Neural cell (in vitro differentiated cells): Measurements from ENCODE around the gene SOX12. TPM values are rescaled to one million over a fixed set of nuclear protein-coding genes. Genes with fewer than 3 reads are reported as not detected.

ENCODE experiments used
- H2AFZ ChIP-seq: fragments of 200-600, 300-800 bp; sonication (generic), shearing (Covaris generic); 2 replicates; pipeline ENCODE4 v1.6.0; 2014; ENCODE audit warnings: low read depth, mild to moderate bottlenecking, antibody characterized with exemption, low read length, moderate library complexity
- H3F3A ChIP-seq: fragments of 200-600 bp; shearing (Covaris generic); 2 replicates; pipeline ENCODE4 v1.6.1; 2016; ENCODE audit warnings: mild to moderate bottlenecking, moderate library complexity, mixed read lengths, antibody characterized with exemption, low read length; ENCODE audit not compliant: insufficient read depth, poor library complexity, severe bottlenecking
- H3K27ac ChIP-seq: fragments of 200-600, 300-800 bp; sonication (generic), shearing (Covaris generic); 2 replicates; pipeline ENCODE4 v1.5.1; 2014; ENCODE audit warnings: mild to moderate bottlenecking, low read length, moderate library complexity
- H3K27me3 ChIP-seq: fragments of 300-800, 200-600 bp; sonication (generic), shearing (Covaris generic); 2 replicates; pipeline ENCODE4 v1.6.0; 2014; ENCODE audit warnings: mild to moderate bottlenecking, low read depth, low read length, moderate library complexity; ENCODE audit not compliant: insufficient read depth
- H3K36me3 ChIP-seq: fragments of 300-800, 200-600 bp; sonication (generic), shearing (Covaris generic); 2 replicates; pipeline ENCODE4 v1.5.1; 2014; ENCODE audit warnings: mild to moderate bottlenecking, antibody characterized with exemption, low read length, moderate library complexity; ENCODE audit not compliant: insufficient read depth
- H3K4me2 ChIP-seq: fragments of 300-800, 200-600 bp; sonication (generic), shearing (Covaris generic); 2 replicates; pipeline ENCODE4 v1.6.0; 2014; ENCODE audit warnings: mild to moderate bottlenecking, low read length
- H3K4me3 ChIP-seq: fragments of 300-800, 200-600 bp; sonication (generic), shearing (Covaris generic); 2 replicates; pipeline ENCODE4 v1.5.1; 2014; ENCODE audit warnings: mild to moderate bottlenecking, low read length, moderate library complexity
- H3K79me2 ChIP-seq: fragments of 200-600 bp; shearing (Covaris generic); replicated peaks from 2 replicates; pipeline ENCODE4 v1.6.0; 2014; ENCODE audit warnings: mild to moderate bottlenecking, low read length, moderate library complexity; ENCODE audit not compliant: insufficient read depth
- H3K9ac ChIP-seq: fragments of 300-800, 200-600 bp; sonication (generic), shearing (Covaris generic); 2 replicates; pipeline ENCODE4 v1.6.1; 2016; ENCODE audit warnings: mild to moderate bottlenecking, low read length, mixed read lengths
- H3K9me2 ChIP-seq: fragments of 200-600 bp; shearing (Covaris generic); 2 replicates; pipeline ENCODE4 v1.6.1; 2016; ENCODE audit warnings: mild to moderate bottlenecking, low read length, mixed read lengths; ENCODE audit not compliant: insufficient read depth
- H3K9me3 ChIP-seq: fragments of 200-600, 300-800 bp; sonication (generic), shearing (Covaris generic); 2 replicates; pipeline ENCODE4 v1.6.1; 2016; ENCODE audit warnings: mild to moderate bottlenecking, mixed run types, low read length, moderate library complexity, mixed read lengths
- H4K20me1 ChIP-seq: fragments of 200-600 bp; shearing (Covaris generic); 2 replicates; pipeline ENCODE4 v1.6.1; 2016; ENCODE audit warnings: mild to moderate bottlenecking, mixed run types; ENCODE audit not compliant: insufficient read depth
- EP300 ChIP-seq: fragments of 450-650 bp; conservative IDR thresholded peaks from 2 replicates; pipeline ENCODE4 v1.6.1; 2014; ENCODE audit warnings: antibody characterized with exemption, mild to moderate bottlenecking, moderate library complexity; ENCODE audit not compliant: poor library complexity, severe bottlenecking
- EZH2 ChIP-seq: fragments of 200-600, 300-800 bp; shearing (Covaris generic), sonication (generic); IDR thresholded peaks from 2 replicates; pipeline ENCODE4 v1.6.1; 2014; ENCODE audit warnings: antibody characterized with exemption, low read length, borderline replicate concordance, mild to moderate bottlenecking; ENCODE audit not compliant: insufficient read depth, poor library complexity, severe bottlenecking
- MXI1 ChIP-seq: fragments of 450-650 bp; conservative IDR thresholded peaks from 2 replicates; pipeline ENCODE4 v1.6.1; 2014; ENCODE audit warnings: antibody characterized with exemption, mild to moderate bottlenecking; ENCODE audit not compliant: poor library complexity, severe bottlenecking
- POLR2AphosphoS5 ChIP-seq: IDR thresholded peaks from 2 replicates; pipeline ENCODE4 v1.6.1; 2012
- RAD21 ChIP-seq: fragments of 450-650 bp; conservative IDR thresholded peaks from 2 replicates; pipeline ENCODE4 v1.6.1; 2014; ENCODE audit warnings: antibody characterized with exemption, mild to moderate bottlenecking, moderate library complexity
- SMC3 ChIP-seq: fragments of 450-650 bp; conservative IDR thresholded peaks from 2 replicates; pipeline ENCODE4 v1.6.1; 2014; ENCODE audit warnings: antibody characterized with exemption, mild to moderate bottlenecking, moderate library complexity; ENCODE audit not compliant: poor library complexity
- TAF1 ChIP-seq: IDR thresholded peaks from 2 replicates; pipeline ENCODE4 v1.6.1; 2012; ENCODE audit warnings: low read depth
- polyA plus RNA-seq: library from polyadenylated mRNA; depleted of rRNA; stranded (reverse); fragments of >200 nt; gene quantifications from 2 replicates; pipeline ENCODE4 v1.2.3, GENCODE V29; 2014
- TF ChIP-seq, protein P1 (sequence below): fragments of 450-650 bp; IDR thresholded peaks from 2 replicates; pipeline ENCODE4 v1.5.1; 2014; ENCODE audit warnings: antibody characterized with exemption, mild to moderate bottlenecking, moderate library complexity; ENCODE audit not compliant: poor library complexity, severe bottlenecking
- TF ChIP-seq, protein P2 (sequence below): IDR thresholded peaks from 2 replicates; pipeline ENCODE4 v1.6.1; 2012; ENCODE audit warnings: borderline replicate concordance

Gene SOX12
- polyA plus RNA-seq, 1 donor from 2014 or later: 6.8 TPM

DNA sequence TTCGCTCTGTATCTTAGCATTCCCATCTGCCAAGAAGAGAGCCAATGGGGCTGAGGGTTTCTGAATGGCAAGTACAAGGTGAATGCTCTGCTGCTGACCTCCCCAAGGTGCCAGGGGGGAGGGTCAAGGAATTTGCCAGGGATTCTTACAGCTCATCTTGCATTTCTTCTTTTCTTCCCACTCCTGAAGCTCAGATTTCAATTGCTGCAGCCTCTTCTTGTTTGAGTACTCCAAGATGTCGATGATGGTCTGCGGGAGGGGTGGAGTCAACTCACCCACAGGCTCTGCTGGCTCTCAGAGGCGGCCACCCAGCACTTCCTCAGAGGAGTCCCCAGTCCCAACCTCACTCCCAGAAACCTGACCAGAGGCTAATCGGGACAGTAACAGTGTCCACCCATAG, 47.2 kb upstream of the SOX12 start:
- H3K4me2 ChIP-seq: no peak overlapping the region
- no peak overlapping the region for H3K9ac ChIP-seq
- H3K36me3 ChIP-seq: no peaks in the 10 kb centered on the region
- no peaks in the 10 kb centered on the region for H3K79me2 ChIP-seq
- no peaks in the 10 kb centered on the region for H3K27me3 ChIP-seq
- no peak overlapping the region for H3K27ac ChIP-seq
- no peak overlapping the region for H2AFZ ChIP-seq
- no peak for TF ChIP-seq EP300
- no peak overlapping the region for H3K4me3 ChIP-seq
- H3F3A ChIP-seq: no peaks in the 10 kb centered on the region
- no peaks in the 10 kb centered on the region for H4K20me1 ChIP-seq
- H3K9me2 ChIP-seq: no peaks in the 10 kb centered on the region
- no peaks in the 10 kb centered on the region for H3K9me3 ChIP-seq

DNA sequence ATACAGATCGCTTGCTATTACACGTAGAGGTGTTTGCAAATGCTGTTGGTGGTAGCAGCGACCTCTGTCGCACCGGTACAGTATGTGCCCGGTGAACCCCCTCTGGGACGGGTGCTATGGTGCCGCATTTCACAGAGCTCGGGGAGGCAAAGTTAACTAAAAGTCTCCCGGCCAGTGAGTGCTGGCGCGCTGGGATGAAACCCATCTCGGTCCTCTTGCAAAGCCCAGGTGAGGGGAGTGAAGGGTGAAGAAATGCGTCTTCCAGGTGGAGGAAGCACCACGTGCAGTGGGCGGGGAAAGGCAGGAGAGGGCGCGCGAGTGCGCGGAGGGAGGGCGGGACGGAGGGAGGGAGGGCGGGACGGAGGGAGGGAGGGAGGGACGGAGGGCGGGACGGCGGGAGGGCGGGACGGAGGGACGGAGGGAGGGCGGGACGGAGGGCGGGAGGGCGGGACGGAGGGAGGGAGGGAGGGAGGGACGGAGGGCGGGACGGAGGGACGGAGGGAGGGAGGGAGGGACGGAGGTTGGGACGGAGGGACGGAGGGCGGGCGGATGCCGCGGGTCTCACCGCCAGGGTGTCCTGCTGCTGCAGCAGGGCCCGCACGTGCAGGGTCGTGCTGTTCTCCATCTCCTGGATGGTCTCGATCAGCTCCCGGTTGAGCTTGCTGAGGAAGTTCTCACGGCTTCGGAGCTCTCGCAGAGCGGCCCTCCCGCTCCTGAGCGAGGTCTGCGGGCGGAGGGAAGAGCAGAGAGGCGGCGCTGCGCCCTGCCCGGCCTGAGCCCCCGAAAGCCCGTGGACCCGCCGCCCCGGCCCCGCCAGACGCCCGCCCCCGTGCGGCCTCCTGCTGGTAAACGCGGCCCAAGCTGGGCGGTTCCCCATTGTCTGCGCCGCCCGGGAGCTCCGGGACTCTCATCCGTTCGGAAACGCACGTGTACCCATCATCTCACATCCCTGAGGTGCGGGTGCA, 46.5 kb upstream of the SOX12 start:
- Histone ChIP-seq H3K27ac (no peak overlapping the region), H3K79me2 (no peaks in the 10 kb centered on the region), H4K20me1 (no peaks in the 10 kb centered on the region), H3K9ac (no peak overlapping the region), H2AFZ (no peak overlapping the region), H3K9me3 (no peaks in the 10 kb centered on the region), H3K36me3 (no peaks in the 10 kb centered on the region), H3K27me3 (no peaks in the 10 kb centered on the region), H3F3A (no peaks in the 10 kb centered on the region), H3K4me3 (no peak overlapping the region), H3K4me2 (no peak overlapping the region), H3K9me2 (no peaks in the 10 kb centered on the region)
- no peak for TF ChIP-seq EZH2
- TF ChIP-seq MXI1: no peak
- TF ChIP-seq RAD21: no peak
- TF ChIP-seq, protein P1, sequence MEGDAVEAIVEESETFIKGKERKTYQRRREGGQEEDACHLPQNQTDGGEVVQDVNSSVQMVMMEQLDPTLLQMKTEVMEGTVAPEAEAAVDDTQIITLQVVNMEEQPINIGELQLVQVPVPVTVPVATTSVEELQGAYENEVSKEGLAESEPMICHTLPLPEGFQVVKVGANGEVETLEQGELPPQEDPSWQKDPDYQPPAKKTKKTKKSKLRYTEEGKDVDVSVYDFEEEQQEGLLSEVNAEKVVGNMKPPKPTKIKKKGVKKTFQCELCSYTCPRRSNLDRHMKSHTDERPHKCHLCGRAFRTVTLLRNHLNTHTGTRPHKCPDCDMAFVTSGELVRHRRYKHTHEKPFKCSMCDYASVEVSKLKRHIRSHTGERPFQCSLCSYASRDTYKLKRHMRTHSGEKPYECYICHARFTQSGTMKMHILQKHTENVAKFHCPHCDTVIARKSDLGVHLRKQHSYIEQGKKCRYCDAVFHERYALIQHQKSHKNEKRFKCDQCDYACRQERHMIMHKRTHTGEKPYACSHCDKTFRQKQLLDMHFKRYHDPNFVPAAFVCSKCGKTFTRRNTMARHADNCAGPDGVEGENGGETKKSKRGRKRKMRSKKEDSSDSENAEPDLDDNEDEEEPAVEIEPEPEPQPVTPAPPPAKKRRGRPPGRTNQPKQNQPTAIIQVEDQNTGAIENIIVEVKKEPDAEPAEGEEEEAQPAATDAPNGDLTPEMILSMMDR: no peak
- no peak for TF ChIP-seq SMC3
- no peak for TF ChIP-seq TAF1
- TF ChIP-seq POLR2AphosphoS5: no peak
- TF ChIP-seq, protein P2, sequence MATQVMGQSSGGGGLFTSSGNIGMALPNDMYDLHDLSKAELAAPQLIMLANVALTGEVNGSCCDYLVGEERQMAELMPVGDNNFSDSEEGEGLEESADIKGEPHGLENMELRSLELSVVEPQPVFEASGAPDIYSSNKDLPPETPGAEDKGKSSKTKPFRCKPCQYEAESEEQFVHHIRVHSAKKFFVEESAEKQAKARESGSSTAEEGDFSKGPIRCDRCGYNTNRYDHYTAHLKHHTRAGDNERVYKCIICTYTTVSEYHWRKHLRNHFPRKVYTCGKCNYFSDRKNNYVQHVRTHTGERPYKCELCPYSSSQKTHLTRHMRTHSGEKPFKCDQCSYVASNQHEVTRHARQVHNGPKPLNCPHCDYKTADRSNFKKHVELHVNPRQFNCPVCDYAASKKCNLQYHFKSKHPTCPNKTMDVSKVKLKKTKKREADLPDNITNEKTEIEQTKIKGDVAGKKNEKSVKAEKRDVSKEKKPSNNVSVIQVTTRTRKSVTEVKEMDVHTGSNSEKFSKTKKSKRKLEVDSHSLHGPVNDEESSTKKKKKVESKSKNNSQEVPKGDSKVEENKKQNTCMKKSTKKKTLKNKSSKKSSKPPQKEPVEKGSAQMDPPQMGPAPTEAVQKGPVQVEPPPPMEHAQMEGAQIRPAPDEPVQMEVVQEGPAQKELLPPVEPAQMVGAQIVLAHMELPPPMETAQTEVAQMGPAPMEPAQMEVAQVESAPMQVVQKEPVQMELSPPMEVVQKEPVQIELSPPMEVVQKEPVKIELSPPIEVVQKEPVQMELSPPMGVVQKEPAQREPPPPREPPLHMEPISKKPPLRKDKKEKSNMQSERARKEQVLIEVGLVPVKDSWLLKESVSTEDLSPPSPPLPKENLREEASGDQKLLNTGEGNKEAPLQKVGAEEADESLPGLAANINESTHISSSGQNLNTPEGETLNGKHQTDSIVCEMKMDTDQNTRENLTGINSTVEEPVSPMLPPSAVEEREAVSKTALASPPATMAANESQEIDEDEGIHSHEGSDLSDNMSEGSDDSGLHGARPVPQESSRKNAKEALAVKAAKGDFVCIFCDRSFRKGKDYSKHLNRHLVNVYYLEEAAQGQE: no peak
- no peak for TF ChIP-seq EP300
